ENCODE results near the gene PARP9.

GRCh38 chr3:122513386-122514122 is 50.5 kb downstream of the PARP9 start:
- TF ChIP-seq EZH2phosphoT487 (IDR thresholded peaks at IDR 0.05; ENCODE audit: low read depth, severe bottlenecking, unreplicated experiment) (no peak), EZH2 (IDR thresholded peaks at IDR 0.05; ENCODE audit: borderline replicate concordance) (no peak)
- TF ChIP-seq, protein P1, sequence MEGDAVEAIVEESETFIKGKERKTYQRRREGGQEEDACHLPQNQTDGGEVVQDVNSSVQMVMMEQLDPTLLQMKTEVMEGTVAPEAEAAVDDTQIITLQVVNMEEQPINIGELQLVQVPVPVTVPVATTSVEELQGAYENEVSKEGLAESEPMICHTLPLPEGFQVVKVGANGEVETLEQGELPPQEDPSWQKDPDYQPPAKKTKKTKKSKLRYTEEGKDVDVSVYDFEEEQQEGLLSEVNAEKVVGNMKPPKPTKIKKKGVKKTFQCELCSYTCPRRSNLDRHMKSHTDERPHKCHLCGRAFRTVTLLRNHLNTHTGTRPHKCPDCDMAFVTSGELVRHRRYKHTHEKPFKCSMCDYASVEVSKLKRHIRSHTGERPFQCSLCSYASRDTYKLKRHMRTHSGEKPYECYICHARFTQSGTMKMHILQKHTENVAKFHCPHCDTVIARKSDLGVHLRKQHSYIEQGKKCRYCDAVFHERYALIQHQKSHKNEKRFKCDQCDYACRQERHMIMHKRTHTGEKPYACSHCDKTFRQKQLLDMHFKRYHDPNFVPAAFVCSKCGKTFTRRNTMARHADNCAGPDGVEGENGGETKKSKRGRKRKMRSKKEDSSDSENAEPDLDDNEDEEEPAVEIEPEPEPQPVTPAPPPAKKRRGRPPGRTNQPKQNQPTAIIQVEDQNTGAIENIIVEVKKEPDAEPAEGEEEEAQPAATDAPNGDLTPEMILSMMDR (IDR thresholded peaks at IDR 0.05; ENCODE audit: poor library complexity) = no peak
